Stimulated activated CD4-positive, alpha-beta T cell treated with anti-CD3 and anti-CD28 coated beads, Interleukin-4, amount 100 ng/mL, for 4 hours (primary cell): Measurements from ENCODE around the gene KRTAP2-1.
"Not testable (repeated sequence)": the region's sequence is repeated elsewhere in the genome, so short reads cannot be mapped to it uniquely, and the experiment has no call there.

Experiments used
- DNase-seq, 2 experiments: peaks; one replicate each; pipeline ENCODE4 v3.0.0-alpha.2; 2020

KRTAP2-1 gene

GRCh38 chr17:41010441-41010840, 36.7 kb downstream of the KRTAP2-1 start:
- DNase-seq = no peak

GRCh38 chr17:41009936-41010335, 37.2 kb downstream of the KRTAP2-1 start:
- no peak for DNase-seq

GRCh38 chr17:41009301-41009760, 37.8 kb downstream of the KRTAP2-1 start:
- DNase-seq = no peak

GRCh38 chr17:41008811-41009210, 38.3 kb downstream of the KRTAP2-1 start, which contains the start of gene KRTAP3-1:
TSS of gene KRTAP3-1 (minus strand) at chr17:41009128. CDS start at chr17:41009074, 54 bp downstream.
- no peak for DNase-seq

GRCh38 chr17:41004397-41004796, 42.7 kb downstream of the KRTAP2-1 start:
- DNase-seq = no peak

- no peak for DNase-seq
These were observed 43.2 kb downstream of the KRTAP2-1 start for GRCh38 chr17:41003926-41004325.

GRCh38 chr17:41002814-41003213, 44.3 kb downstream of the KRTAP2-1 start:
- no peak for DNase-seq

GRCh38 chr17:41001795-41002194, 45.3 kb downstream of the KRTAP2-1 start:
- no peak for DNase-seq

- not testable (repeated sequence) for DNase-seq
These were observed 47.6 kb downstream of the KRTAP2-1 start, which contains the start of gene KRTAP3-2 for GRCh38 chr17:40999563-40999962. TSS of gene KRTAP3-2 (minus strand) at chr17:40999906. CDS start at chr17:40999853, 53 bp downstream.

GRCh38 chr17:40997361-40997760, 49.8 kb downstream of the KRTAP2-1 start:
- DNase-seq = no peak

GRCh38 chr17:40996829-40997228, 50.3 kb downstream of the KRTAP2-1 start:
- no peak for DNase-seq
